ENCODE data around the gene TRIM38.
"Not testable (repeated sequence)": the region's sequence is repeated elsewhere in the genome, so short reads cannot be mapped to it uniquely, and the experiment has no call there.

TRIM38 gene

GRCh38 chr6:25962149-25963127, at the start of gene TRIM38:
Gene TRIM38, plus strand, starts transcription at chr6:25962802. Its CDS starts 3,721 bp downstream, at chr6:25966523.
- peak; percentile 64 for DNase-seq

DNA sequence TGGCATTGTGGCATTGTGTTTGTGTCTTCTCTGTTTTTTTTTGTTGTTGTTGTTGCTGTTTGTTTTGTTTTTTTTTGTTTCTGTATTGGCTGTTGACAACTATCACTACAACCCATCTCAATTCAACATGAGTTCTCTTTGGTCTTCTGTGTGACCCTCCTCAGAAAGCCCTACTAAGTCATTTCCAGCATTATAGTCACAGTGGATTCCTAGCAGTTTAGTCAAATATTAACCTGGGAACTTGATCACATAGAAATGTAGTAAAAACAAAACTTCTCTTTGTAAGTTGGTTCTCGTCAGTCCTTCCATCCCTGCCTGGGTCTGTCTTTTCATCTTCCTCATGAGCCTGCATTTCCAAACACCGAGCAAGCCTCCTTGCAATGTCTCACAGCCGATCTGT, 48.9 kb upstream of the TRIM38 start:
- no peak for DNase-seq

DNA sequence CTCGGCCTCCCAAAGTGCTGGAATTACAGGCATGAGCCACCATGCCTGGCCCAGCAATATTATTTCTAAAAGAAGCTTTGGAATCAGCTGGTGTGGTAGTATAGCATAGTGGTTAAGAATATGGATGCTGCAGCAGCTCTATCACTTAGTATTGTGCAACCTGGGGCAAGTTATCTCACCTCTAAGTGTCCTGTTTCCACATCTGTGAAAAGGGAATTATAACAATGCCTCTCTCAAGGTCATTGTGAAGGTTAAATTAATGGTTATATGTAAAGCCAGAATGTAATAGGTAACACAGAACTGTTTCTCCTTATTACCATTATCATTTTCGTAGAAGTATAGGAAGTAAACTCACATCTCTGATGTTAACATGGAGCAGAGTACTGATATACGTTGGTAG, 46.3 kb upstream of the TRIM38 start:
- no peak for DNase-seq

DNA sequence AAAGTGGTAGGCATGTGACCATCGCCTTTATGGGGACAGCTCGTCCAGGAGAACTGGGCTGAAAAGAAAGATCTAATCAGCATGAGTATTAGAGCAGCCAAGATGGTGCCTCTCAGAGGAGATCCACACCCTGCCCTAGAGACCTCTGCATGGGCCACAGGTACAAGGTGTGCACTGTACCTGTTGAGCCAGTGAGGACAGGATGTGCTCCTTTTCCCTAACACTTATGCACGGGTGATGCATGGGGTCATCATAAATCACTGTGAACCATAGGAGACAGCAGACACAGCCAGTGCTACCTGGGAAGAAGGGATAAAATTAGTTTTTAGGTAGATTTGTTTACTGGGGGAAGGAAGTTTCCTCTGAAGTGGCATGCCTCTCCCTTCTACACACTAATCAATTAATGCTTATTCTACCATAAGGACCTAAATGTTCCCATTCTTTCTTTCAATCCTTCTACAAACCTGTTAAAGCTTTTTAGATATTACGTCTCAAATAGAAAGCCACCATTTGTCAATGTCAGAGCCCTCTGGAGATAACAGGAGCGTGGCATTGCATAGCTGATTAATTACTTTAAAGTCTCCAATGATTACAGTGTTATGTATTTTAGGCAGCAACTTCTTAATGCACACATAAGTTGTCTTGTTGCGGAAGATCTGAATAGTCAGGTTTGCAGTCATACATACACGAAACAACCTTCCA, 45.7 kb upstream of the TRIM38 start:
- DNase-seq = no peak

DNA sequence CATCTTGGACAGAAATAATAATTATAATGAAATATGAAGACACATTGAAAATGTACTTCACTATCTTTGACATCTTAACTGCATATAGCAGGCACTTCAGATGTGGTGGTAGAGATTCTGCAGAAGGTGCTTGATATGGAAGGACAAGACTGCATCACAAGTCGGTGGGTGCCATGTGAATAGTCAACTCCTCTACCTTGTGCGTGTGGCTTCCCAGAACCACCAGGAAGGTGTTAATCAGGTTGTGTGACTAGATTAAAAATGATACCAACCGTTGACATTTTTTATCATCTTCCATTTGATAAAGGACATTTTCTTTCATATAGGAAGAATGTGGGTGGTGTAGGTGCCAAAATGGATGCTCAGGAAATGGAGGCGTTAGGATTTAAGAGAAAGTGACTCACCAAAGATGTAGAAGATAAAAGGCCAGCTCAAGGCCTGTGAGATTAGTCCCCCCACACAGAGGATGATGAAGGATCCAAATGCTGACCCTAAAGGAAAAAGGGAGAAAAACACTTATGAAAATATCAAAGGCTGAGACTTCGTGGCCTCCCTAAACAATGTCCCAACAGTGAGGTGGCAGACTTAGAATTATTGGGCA, 44.4 kb upstream of the TRIM38 start:
- no peak for DNase-seq

DNA sequence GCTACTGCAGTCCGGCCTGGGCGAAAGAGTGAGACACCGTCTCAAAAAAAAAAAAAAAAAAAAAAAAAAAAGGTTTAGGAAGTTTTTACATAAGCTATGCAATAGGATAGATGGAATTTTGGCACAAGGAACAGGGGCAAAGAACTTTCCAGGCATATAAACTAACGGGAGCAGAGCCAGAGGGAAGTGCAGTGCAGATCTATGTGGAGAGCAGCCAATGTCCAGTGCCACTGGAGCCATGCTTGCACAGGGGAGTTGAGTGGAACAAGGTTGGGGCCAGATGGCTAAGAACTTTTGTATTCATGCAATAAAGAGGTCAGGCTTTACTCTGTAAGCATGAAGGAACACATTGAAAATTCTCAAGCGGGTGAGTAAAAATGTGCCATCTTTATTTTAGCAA, 42.9 kb upstream of the TRIM38 start:
- DNase-seq = no peak

DNA sequence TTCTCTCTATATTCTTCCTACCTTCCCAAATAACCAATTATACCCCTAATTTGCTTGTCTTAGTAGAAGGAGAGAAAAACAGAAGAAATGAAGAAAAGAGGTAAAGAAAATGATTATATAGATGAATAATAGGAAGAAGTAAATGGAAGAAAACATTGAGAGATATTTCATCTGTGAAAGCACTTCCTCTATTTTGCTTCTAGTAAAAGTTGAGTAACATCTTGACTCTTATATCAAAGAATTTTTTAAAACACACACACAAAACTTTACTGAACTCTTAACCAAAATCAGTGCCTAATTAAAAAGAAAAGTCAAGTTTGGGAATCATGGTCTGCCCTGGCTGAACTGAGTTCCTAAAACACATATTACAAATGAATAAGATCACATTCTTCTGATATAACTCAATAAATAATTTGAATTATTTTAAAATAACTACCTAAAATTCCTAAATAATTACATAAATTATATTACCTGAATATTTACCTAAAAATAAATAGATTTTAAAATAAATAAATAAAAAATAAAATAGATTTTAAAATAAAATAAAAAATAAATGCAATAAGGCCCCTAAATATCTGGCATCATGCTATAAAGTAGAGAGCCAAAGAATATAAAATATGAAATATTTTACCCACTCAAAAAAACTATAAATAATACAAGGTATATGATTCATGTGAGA, 40.9 kb upstream of the TRIM38 start:
- DNase-seq = no peak

GRCh38 chr6:25922301-25922700, 40.3 kb upstream of the TRIM38 start:
- DNase-seq = no peak

- no peak for DNase-seq
Measured at GRCh38 chr6:25925876-25926275, 36.7 kb upstream of the TRIM38 start.

DNA sequence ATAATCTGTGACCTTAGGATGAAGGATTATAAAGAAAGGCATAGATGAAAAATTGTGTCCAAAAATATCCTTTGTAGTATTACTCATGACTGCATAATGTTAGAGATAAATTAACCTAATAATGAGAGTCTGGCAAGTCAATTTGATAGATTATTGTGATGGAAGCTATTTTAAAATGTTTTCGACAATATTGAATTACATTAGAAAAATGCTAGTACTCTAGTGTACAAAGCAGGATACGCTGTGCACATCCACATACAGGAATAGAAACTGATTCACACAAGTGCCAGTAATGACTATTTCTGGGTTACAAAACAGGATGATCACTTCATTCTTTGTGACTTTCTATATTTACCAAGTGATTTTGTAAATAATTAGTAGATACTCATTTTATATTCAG, 35.4 kb upstream of the TRIM38 start:
- no peak for DNase-seq

DNA sequence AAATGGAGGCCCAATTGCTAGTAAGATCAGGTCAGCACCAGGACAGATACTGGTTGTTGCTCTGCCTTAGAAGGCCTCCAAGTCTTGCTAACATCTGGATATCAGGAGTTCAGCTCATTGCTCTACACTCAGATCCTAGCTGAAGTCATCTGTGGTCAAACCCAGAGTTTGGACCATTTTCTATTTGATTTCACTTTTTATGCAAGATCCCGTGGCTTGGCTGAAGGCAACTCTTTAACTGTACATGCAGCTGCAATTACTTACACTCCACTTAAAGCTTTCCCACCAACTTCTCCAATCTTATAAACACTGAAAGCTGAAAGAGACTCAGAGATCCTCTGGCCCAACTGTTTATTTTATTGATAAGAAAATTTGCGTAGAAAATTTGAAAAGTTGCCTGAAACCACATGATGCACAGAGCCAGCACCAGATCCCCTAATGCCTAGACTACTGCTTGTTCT, 34.8 kb upstream of the TRIM38 start:
- DNase-seq = no peak

GRCh38 chr6:25928562-25929324, 33.9 kb upstream of the TRIM38 start:
- DNase-seq = no peak

DNA sequence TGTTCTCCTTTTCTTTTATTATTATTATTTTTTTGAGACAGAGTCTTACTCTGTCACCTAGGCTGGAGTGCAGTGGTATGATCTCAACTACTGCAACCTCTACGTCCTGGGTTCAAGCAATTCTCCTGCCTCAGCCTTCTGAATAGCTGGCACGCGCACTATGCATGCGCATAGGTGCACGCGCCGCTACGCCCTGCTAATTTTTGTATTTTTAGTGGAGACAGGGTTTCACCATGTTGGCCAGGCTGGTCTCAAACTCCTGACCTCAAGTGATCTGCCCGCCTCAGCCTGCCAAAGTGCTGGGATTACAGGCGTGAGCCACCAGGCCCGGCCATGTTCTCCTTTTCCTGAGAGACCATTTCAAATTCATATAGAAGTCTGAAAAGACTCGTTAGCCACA, 32.8 kb upstream of the TRIM38 start:
- DNase-seq = not testable (repeated sequence)

GRCh38 chr6:25930532-25931410, 31.8 kb upstream of the TRIM38 start, which contains the start of gene SLC17A2:
Gene SLC17A2, minus strand, starts transcription at chr6:25930691. Its CDS starts 4,895 bp downstream, at chr6:25925796.
- no peak for DNase-seq

- DNase-seq = no peak
Measured at GRCh38 chr6:25931411-25931709, 31.2 kb upstream of the TRIM38 start.

GRCh38 chr6:25934156-25934555, 28.4 kb upstream of the TRIM38 start:
- no peak for DNase-seq

- no peak for DNase-seq
Measured at GRCh38 chr6:25934735-25935313, 27.8 kb upstream of the TRIM38 start.

GRCh38 chr6:25935953-25936352, 26.6 kb upstream of the TRIM38 start:
- DNase-seq = no peak

DNA sequence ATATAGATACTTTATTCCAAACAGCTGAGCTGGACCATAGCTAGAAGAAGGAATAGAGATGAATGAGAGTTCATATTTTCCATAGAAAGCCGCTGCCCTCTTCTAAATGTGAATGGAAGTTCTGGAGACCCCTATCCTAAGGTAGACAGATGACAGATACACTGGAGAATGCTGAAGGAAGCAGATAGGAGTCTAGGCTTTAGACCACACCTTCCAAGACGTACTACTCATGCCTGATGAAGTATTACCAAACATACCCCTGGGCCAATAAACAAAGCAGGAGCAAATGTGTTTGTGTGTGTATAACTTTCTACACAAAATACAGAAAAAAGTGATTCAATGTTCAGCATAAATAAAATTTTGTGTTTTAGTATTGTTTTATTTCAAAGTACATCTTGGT, 23.0 kb upstream of the TRIM38 start:
- no peak for DNase-seq

GRCh38 chr6:25942561-25943147, 19.9 kb upstream of the TRIM38 start:
- DNase-seq = no peak

All from activated CD8-positive, alpha-beta memory T cell treated with anti-CD3 and anti-CD28 coated beads, Interleukin-2, amount 50 U/mL, for 4 hours (primary cell).